ENCODE data around the gene CAMTA2. TPM values are rescaled to one million over a fixed set of nuclear protein-coding genes. Genes with fewer than 3 reads are reported as not detected.

CAMTA2 gene
- total RNA-seq, 1 donor from 2014 or later: 34.1 TPM

- Mint-ChIP-seq H3K4me1 (ENCODE audit: low read depth) (peaks cover 23% of the 10 kb centered on the region), H3K27me3 (no peaks in the 10 kb centered on the region), H3K27ac (no peak within 1 kb of the TSS), H3K4me3 (ENCODE audit: low read depth) (no peak within 1 kb of the TSS), H3K9me3 (ENCODE audit: low read depth) (no peaks in the 10 kb centered on the region), H3K36me3 (ENCODE audit: insufficient read depth) (peaks cover 13% of the 10 kb centered on the region)
- DNase-seq (ENCODE audit: low spot score, unreplicated experiment): peak; percentile 94
- TF ChIP-seq CTCF (IDR thresholded peaks at IDR 0.05; ENCODE audit: unreplicated experiment): no peak
Observed at GRCh38 chr17:4967539-4968485, 19.7 kb downstream of the CAMTA2 start, which contains the start of gene SPAG7. TSS of gene SPAG7 (minus strand) at chr17:4967817. CDS start at chr17:4967804, 13 bp downstream.

GRCh38 chr17:4966844-4967538 lies 20.5 kb downstream of the CAMTA2 start:
- Mint-ChIP-seq H3K9me3 (ENCODE audit: low read depth) (no peaks in the 10 kb centered on the region), H3K27ac (no peak overlapping the region), H3K27me3 (no peaks in the 10 kb centered on the region), H3K4me3 (ENCODE audit: low read depth) (no peak overlapping the region), H3K36me3 (ENCODE audit: insufficient read depth) (peaks cover 13% of the 10 kb centered on the region), H3K4me1 (ENCODE audit: low read depth) (peaks cover 23% of the 10 kb centered on the region)
- no peak for TF ChIP-seq CTCF (IDR thresholded peaks at IDR 0.05; ENCODE audit: unreplicated experiment)
- DNase-seq (ENCODE audit: low spot score, unreplicated experiment): peak; percentile 91

GRCh38 chr17:4965311-4965986 lies 22.0 kb downstream of the CAMTA2 start:
- H3K9me3 Mint-ChIP-seq (ENCODE audit: low read depth): no peaks in the 10 kb centered on the region
- peaks cover 14% of the 10 kb centered on the region for H3K36me3 Mint-ChIP-seq (ENCODE audit: insufficient read depth)
- H3K27ac Mint-ChIP-seq: peak overlapping the region; percentile 62
- peak overlapping the region; percentile 52 for H3K4me3 Mint-ChIP-seq (ENCODE audit: low read depth)
- H3K4me1 Mint-ChIP-seq (ENCODE audit: low read depth): peaks cover 21% of the 10 kb centered on the region
- H3K27me3 Mint-ChIP-seq: no peaks in the 10 kb centered on the region
- DNase-seq (ENCODE audit: low spot score, unreplicated experiment): no peak
- no peak for TF ChIP-seq CTCF (IDR thresholded peaks at IDR 0.05; ENCODE audit: unreplicated experiment)

- peak overlapping the region; percentile 3 for H3K27ac Mint-ChIP-seq
- peaks cover 11% of the 10 kb centered on the region for H3K36me3 Mint-ChIP-seq (ENCODE audit: insufficient read depth)
- H3K9me3 Mint-ChIP-seq (ENCODE audit: low read depth): no peaks in the 10 kb centered on the region
- no peaks in the 10 kb centered on the region for H3K4me1 Mint-ChIP-seq (ENCODE audit: low read depth)
- H3K4me3 Mint-ChIP-seq (ENCODE audit: low read depth): no peak overlapping the region
- no peaks in the 10 kb centered on the region for H3K27me3 Mint-ChIP-seq
- TF ChIP-seq CTCF (IDR thresholded peaks at IDR 0.05; ENCODE audit: unreplicated experiment): no peak
- DNase-seq (ENCODE audit: low spot score, unreplicated experiment): no peak
Observed at GRCh38 chr17:4960279-4960922, 27.1 kb downstream of the CAMTA2 start.
